Measurements from ENCODE around the gene KMT2A.

- TF ChIP-seq POLR2AphosphoS5 (IDR thresholded peaks at IDR 0.05), result no peak
- TF ChIP-seq CTCF (IDR thresholded peaks at IDR 0.05; ENCODE audit: poor library complexity, severe bottlenecking), result no peak
Measured at GRCh38 chr11:118527109-118527508, 90.8 kb downstream of the KMT2A start, which contains the start of gene TTC36.

Measured in neural cell (in vitro differentiated cells).